KMS-11 (cell line): Measurements from ENCODE around the gene AGPAT4.

Source experiments
- H2AFZ ChIP-seq: fragments of 200-600 bp; sonication (generic); 2 replicates; pipeline ENCODE4 v1.6.1; 2016; ENCODE audit warnings: antibody characterized with exemption, mixed run types, low read depth
- H3K27ac ChIP-seq: fragments of 200-600 bp; sonication (generic); 2 replicates; pipeline ENCODE4 v1.6.1; 2016; ENCODE audit warnings: mild to moderate bottlenecking, mixed run types
- H3K27me3 ChIP-seq: fragments of 200-600 bp; sonication (generic); 2 replicates; pipeline ENCODE4 v1.6.1; 2017; ENCODE audit warnings: mild to moderate bottlenecking, low read depth, mixed run types, moderate library complexity; ENCODE audit not compliant: insufficient read depth
- H3K36me3 ChIP-seq: fragments of 200-600 bp; sonication (generic); 2 replicates; pipeline ENCODE4 v1.6.1; 2017; ENCODE audit warnings: mild to moderate bottlenecking, mixed run types; ENCODE audit not compliant: insufficient read depth
- H3K4me1 ChIP-seq: fragments of 200-600 bp; sonication (generic); 2 replicates; pipeline ENCODE4 v1.6.1; 2016; ENCODE audit warnings: mild to moderate bottlenecking, low read depth, mixed run types; ENCODE audit not compliant: poor library complexity, severe bottlenecking
- H3K4me2 ChIP-seq: fragments of 200-600 bp; sonication (generic); 2 replicates; pipeline ENCODE4 v1.7.0; 2016; ENCODE audit warnings: mild to moderate bottlenecking, mixed run types
- H3K4me3 ChIP-seq: fragments of 200-600 bp; sonication (generic); IDR thresholded peaks from 2 replicates; pipeline ENCODE4 v1.6.1; 2017; ENCODE audit warnings: low read depth, low read length, mixed read lengths; ENCODE audit not compliant: insufficient read depth
- H3K79me2 ChIP-seq: fragments of 200-600 bp; sonication (generic); 2 replicates; pipeline ENCODE4 v1.6.1; 2016; ENCODE audit warnings: low read depth, mixed run types; ENCODE audit not compliant: insufficient read depth
- H3K9ac ChIP-seq: fragments of 200-600 bp; sonication (generic); 2 replicates; pipeline ENCODE4 v1.6.1; 2016; ENCODE audit warnings: mild to moderate bottlenecking, mixed run types
- H4K20me1 ChIP-seq: fragments of 200-600 bp; sonication (generic); 2 replicates; pipeline ENCODE4 v1.6.1; 2016; ENCODE audit warnings: mild to moderate bottlenecking, mixed run types; ENCODE audit not compliant: insufficient read depth
- TF ChIP-seq, protein P1 (sequence below): fragments of 200-600 bp; sonication (generic); conservative IDR thresholded peaks from 2 replicates; pipeline ENCODE4 v1.6.1; 2017; ENCODE audit warnings: low read depth, mild to moderate bottlenecking, antibody characterized with exemption, low read length, moderate library complexity, mixed read lengths

Gene AGPAT4

DNA sequence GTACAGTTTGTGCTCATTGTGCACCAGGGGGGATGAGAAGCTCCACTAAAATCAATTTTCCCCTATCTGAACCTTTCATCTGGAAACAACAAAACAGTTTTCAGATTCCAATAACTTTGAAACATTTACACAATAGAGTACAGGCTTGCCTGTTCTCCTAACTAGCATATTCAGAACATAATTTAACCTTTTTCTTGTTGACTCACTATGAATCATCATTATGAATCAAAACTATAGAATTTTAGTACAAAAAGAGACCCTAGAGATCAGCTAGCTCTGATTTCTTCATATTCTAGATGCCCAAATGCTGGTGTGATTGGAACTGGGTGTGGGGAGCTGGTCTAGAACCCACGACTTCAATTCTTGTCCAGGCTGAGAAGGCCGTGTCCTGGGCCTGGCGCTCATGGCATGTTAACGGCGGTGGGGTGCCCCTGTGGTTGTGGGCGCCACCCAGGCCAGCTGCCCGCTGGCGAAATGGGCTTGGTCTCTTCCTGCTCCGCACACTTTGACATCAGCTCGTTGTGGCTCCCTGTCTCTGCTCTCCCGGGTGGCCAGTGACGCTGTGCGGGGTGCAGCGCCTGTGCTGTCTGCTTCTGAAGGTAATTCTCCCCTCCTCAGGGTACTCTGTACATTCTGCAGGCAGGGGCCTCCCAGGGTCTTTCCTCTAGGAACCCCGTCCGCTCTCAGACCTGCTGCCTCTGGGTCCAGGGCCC is 29.9 kb upstream of the AGPAT4 start:
- H3K4me2 ChIP-seq = no peak overlapping the region
- no peaks in the 10 kb centered on the region for H3K27me3 ChIP-seq
- no peak overlapping the region for H3K27ac ChIP-seq
- no peak overlapping the region for H2AFZ ChIP-seq
- H3K4me1 ChIP-seq = no peaks in the 10 kb centered on the region
- H3K36me3 ChIP-seq = no peaks in the 10 kb centered on the region
- no peaks in the 10 kb centered on the region for H3K79me2 ChIP-seq
- TF ChIP-seq, protein P1, sequence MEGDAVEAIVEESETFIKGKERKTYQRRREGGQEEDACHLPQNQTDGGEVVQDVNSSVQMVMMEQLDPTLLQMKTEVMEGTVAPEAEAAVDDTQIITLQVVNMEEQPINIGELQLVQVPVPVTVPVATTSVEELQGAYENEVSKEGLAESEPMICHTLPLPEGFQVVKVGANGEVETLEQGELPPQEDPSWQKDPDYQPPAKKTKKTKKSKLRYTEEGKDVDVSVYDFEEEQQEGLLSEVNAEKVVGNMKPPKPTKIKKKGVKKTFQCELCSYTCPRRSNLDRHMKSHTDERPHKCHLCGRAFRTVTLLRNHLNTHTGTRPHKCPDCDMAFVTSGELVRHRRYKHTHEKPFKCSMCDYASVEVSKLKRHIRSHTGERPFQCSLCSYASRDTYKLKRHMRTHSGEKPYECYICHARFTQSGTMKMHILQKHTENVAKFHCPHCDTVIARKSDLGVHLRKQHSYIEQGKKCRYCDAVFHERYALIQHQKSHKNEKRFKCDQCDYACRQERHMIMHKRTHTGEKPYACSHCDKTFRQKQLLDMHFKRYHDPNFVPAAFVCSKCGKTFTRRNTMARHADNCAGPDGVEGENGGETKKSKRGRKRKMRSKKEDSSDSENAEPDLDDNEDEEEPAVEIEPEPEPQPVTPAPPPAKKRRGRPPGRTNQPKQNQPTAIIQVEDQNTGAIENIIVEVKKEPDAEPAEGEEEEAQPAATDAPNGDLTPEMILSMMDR = no peak
- no peaks in the 10 kb centered on the region for H4K20me1 ChIP-seq
- no peak overlapping the region for H3K4me3 ChIP-seq
- H3K9ac ChIP-seq = no peak overlapping the region

DNA sequence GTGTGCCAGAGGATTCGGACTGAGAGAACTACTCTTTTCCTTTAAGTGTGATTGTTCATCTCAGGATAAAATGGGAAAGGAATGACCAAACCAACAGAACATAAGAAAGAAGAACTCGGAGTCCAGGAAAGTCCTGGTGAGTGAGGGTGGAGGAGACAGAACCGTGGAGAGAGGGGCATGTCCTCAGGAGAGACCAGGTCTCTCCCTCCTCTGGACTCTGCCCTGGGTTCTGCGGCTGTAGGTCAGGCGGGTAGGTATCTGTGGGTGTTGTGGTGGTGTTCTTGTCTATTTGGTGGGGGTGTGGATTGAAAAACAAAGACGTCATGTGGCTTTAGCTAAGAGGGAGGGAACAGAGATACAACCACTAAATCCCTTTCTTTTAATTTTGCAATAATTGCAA is 29.1 kb upstream of the AGPAT4 start:
- H3K27me3 ChIP-seq = no peaks in the 10 kb centered on the region
- no peak overlapping the region for H3K4me3 ChIP-seq
- no peaks in the 10 kb centered on the region for H3K36me3 ChIP-seq
- no peak overlapping the region for H3K9ac ChIP-seq
- H2AFZ ChIP-seq = no peak overlapping the region
- no peaks in the 10 kb centered on the region for H4K20me1 ChIP-seq
- H3K4me2 ChIP-seq = no peak overlapping the region
- H3K27ac ChIP-seq = no peak overlapping the region
- no peaks in the 10 kb centered on the region for H3K4me1 ChIP-seq
- TF ChIP-seq, protein P1 = no peak
- H3K79me2 ChIP-seq = no peaks in the 10 kb centered on the region

GRCh38 chr6:161301338-161301737 is 27.5 kb upstream of the AGPAT4 start:
- no peaks in the 10 kb centered on the region for H3K27me3 ChIP-seq
- H3K27ac ChIP-seq = no peak overlapping the region
- no peaks in the 10 kb centered on the region for H3K79me2 ChIP-seq
- H3K4me2 ChIP-seq = no peak overlapping the region
- no peak overlapping the region for H2AFZ ChIP-seq
- TF ChIP-seq, protein P1 = no peak
- no peak overlapping the region for H3K4me3 ChIP-seq
- H3K36me3 ChIP-seq = no peaks in the 10 kb centered on the region
- no peaks in the 10 kb centered on the region for H3K4me1 ChIP-seq
- no peak overlapping the region for H3K9ac ChIP-seq
- H4K20me1 ChIP-seq = no peaks in the 10 kb centered on the region

DNA sequence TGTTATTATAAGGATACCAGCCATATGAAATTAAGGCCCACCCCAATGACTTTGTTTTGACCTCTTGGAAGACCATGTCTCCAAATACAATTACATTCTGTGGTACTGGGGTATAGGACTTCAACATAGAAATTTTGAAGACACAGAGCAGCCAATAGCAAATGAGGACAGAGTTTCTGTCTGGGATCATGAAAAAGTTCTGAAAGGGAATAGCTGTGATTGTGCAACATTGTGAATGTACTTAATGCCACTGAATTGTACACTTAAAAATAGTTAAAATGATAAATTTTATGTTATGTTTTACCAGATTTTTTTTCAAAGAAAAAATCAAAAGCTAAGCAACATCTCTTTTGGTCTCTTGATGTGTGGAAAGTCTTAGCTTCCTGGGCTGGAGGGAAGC is 27.0 kb upstream of the AGPAT4 start:
- H3K4me1 ChIP-seq = no peaks in the 10 kb centered on the region
- TF ChIP-seq, protein P1 = no peak

More for the DNA sequence above, 27.0 kb upstream of the AGPAT4 start:
- Histone ChIP-seq H3K79me2 (no peaks in the 10 kb centered on the region), H4K20me1 (no peaks in the 10 kb centered on the region), H3K9ac (no peak overlapping the region), H3K4me3 (no peak overlapping the region), H3K36me3 (no peaks in the 10 kb centered on the region), H3K4me2 (no peak overlapping the region), H3K27ac (no peak overlapping the region), H3K27me3 (no peaks in the 10 kb centered on the region), H2AFZ (no peak overlapping the region)
